GM18873 (cell line): ENCODE results near the gene MRPL52.
A peak's percentile ranks its signal among the peaks of the same experiment; 100 is the strongest.
"Not testable (repeated sequence)": the region's sequence is repeated elsewhere in the genome, so short reads cannot be mapped to it uniquely, and the experiment has no call there.

Experiments
- ATAC-seq: cut with Tn5 transposase; IDR thresholded peaks from one replicate; pipeline ENCODE4 v1.9.1; 2021; ENCODE audit warnings: mild to moderate bottlenecking, moderate library complexity, moderate number of reproducible peaks; ENCODE audit not compliant: unreplicated experiment, low FRiP score

The MRPL52 gene

GRCh38 chr14:22829661-22830442 lies at the start of gene MRPL52:
Gene MRPL52 (plus strand): TSS chr14:22829887. CDS start chr14:22829913, 26 bp downstream.
- ATAC-seq: peak; percentile 83

DNA sequence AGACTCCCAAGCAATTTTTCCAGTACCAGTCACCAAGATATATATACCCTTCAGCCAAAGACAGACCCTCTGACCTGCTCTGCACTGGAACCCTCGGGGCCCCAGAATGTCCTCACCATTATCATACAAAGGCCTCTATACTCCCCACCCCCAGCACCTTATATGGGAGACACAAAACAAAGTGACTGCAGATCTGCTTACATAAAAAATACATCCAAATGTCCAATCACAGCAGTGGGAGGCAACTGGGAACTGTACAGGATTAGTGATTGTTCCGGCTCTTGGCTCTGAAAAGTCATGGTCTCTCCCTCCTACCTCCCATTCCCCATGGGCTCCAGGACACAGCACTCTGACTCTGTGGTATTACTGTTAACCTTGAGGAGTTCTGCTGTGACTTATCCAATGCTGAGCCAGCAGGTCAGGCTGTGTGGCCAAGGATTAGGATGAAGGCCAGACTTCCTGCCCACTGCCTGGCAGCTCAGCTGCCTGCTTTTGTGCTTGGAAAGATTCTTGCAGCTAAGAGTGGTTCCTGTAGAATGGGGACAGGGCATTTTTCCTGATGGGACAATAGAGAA lies 49.5 kb upstream of the MRPL52 start:
- no peak for ATAC-seq

GRCh38 chr14:22780941-22781300 lies 48.8 kb upstream of the MRPL52 start:
- no peak for ATAC-seq

- no peak for ATAC-seq
Measured at GRCh38 chr14:22781301-22781991, 48.2 kb upstream of the MRPL52 start.

DNA sequence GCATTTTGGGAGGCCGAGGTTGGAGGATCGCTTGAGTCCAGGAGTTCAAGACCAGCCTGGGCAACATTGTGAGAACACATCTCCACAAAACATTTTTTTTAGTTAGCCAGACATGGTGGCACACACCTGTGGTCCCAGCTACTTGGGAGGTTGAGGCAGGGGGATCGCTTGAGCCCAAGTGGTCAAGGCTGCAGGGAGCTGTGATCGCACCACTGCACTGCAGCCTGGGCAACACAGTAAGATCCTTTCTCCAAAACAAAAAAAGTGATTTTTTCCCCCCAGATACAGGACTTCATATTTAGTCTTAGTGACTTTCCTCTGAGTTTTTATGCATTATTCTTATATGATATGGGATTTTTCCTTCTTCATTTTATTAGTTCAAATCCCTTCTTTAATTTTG lies 43.0 kb upstream of the MRPL52 start:
- no peak for ATAC-seq

DNA sequence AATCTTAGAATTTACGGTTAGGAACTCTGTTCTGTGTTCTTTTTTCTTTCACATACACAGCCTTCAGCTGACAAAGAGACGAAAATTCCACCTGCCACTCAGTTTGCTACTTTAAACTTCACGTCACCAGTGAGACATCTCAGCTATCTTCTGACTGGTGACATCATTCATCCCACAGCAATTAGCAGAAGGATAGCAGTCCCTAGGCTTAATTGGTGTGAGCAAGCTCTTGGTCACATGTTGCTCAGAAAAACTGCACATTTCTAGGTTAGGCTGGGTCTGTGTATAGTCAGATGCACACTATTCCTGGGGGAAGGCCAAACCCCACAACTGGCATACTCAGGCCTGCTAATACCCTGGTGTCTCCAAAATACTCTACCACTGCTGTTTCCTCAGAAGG lies 38.4 kb upstream of the MRPL52 start:
- ATAC-seq: no peak

DNA sequence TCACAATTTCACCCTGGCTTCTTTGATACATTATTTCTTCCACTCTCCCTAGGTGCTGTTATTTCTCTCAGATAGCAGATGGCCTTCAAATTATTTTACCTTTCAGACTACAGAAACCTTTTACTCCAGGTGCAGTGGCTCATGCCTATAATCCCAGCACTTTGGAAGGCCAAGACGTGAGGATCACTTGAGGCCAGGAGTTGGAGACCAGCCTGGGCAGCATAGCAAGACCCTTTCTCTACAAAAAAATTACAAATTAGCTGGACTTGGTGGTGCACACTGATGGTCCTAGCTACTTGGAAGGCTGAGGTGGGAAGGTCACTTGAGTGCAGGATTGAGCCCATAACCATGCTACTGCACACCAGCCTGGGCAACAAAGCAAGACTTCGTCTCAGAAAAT lies 37.5 kb upstream of the MRPL52 start:
- ATAC-seq: no peak

DNA sequence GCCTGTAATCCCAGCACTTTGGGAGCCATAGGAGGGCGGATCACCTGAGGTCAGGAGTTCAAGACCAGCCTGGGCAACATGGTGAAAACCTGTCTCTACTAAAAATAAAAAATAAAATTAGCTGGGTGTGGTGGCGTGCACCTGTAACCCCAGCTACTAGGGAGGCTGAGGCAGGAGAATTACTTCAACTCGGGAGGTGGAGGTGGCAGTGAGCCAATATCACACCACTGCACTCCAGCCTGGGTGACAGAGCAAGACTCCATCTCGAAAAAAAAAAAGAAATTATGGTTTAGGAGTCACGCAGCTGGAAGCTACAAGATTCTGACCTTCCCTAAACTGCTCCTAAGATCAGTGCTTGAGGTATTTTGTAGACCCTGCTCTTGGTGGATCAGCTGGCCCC lies 36.1 kb upstream of the MRPL52 start:
- ATAC-seq: not testable (repeated sequence)

DNA sequence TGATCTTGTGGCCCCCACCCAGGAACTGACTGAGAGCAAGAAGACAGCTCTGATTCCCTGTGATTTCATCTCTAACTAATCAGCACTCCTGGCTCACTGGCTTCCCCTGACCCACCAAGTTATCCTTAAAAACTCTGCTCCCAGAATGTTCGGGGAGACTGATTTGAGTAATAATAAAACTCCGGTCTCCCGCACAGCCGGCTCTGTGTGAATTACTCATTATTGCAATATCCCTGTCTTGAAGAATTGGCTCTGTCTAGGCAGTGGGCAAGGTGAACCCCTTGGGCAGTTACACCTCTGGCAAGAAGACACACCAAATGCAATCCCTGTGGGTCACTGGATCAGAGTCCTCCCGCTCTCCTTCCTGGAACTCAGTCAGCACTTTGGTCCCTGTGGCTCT lies 35.7 kb upstream of the MRPL52 start:
- ATAC-seq: no peak

DNA sequence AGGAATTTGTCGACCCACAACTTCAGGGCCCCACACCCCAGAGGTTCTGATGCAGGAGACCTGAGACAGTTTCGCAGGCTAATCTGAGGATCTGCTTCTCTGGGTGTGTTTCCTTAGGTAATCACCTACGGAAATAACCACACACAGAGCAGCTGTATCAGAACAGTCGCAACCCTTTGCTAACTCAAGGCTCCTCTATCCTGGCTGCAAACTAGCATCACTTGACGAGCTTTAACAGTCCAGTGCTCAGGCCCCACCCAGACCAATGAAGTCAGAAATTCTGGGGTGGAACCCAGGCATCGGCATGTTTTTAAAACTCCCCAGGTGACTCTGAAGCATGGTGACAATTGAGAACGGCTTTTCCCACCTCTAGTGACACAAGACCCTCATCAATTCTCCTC lies 35.1 kb upstream of the MRPL52 start:
- ATAC-seq: peak; percentile 42

GRCh38 chr14:22796087-22796707 lies 33.5 kb upstream of the MRPL52 start:
- ATAC-seq: no peak

DNA sequence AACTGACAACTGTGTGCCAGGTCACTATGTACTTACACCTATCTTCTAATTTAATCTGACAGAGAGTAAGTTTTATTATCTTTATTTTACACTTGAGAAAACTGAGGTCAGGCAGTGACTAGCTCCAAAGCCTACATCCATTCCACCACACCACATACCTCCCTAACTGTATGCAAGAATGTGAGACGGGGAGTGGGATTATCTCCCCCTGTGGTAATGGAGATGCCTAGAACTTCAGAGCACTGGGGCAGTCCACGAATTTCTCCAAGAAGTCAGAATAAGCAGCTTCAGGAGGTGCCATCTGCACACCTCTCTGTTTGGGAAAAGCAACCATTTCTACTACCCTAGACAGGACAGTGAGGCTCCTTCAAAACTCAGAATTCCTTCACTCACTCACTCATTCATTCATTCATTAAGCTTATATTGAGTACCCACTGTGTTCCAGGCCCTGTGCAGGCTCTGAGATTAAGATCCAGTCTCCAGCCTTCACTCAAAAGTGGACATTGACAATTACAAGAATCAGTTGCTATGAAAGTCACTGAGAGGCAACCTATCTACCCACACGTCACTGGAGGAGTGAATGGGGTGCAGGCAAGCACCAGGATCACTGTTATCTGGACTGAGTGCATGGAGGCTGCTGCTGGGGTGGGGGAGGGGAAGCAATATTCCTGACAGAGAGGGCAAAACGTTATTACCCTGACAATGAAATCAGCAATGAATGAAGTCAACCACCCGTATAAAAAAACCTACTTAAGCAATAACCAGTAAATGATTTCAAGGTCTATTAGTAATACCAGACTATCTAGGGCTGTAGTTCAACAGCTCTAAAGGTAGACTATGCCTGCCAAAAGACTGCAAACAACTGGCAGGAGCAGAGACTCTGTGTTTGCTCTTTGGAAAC lies 32.4 kb upstream of the MRPL52 start:
- ATAC-seq: no peak

DNA sequence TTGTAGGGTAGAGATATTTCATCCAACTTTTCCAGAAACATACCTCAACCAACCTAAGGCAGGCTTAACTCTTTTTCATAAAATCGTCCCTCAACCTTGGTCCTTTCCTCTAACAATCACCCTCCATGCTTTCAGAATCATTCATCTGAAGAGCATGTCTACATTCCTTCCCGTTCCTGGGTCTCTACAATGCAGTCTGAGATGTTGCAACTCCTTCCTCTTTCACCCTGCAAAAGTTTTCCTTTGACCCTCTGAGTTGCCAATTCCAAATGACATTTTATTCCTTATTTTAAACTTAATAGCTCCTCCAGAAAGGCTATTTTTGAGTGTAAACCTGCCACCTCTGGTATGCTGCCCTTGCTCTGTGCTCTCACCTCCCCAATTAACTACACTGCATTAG lies 31.2 kb upstream of the MRPL52 start:
- no peak for ATAC-seq

DNA sequence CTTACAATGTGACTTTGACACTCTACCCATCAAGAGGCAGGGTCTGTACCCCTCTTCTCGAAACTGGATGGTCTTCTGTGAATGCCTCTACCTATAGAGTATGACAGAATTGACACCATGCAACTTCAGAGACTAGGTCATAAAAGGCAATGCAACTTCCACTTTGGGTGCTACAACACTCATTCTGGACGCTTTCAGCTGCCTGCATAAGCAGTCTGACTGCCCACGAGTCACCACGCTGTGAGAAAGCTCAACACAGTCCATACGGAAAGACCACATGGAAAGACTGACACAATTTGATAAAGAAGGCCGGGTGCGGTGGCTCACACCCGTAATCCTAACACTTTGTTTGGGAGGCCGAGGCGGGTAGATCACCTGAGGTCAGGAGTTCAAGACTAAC lies 29.3 kb upstream of the MRPL52 start:
- no peak for ATAC-seq

DNA sequence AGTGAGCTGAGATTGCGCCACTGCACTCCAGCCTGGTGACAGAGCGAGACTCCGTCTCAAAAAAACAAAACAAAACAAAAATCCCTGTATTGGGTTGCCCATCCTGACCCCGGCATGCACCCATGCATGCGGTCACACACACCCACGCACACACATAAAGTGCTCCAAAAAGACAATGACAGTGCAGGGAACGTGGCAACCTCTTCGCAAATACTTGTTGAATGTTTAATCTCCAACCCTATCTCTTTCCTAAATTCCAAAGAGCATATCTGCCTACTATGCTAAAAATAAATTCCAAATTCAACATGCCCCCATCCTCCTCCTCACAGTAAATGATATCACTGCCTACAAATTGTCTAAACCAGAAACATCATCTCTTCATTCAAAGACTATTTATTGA lies 28.0 kb upstream of the MRPL52 start:
- ATAC-seq: no peak

GRCh38 chr14:22802860-22803686 lies 26.6 kb upstream of the MRPL52 start:
- ATAC-seq: no peak

DNA sequence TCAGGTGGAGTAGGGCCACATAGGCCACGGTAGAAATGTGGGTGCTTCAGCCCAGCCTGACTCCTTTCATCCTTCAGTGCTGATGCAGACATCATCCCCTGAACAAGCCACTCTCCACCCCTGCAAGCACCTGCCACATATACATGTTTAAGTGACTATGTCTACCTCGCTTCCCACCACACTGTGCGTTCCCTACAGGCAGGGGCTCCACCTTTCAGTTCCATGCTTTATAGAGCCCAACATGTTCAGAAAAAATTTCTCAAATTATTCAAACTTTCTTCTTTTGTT lies 26.1 kb upstream of the MRPL52 start:
- no peak for ATAC-seq

DNA sequence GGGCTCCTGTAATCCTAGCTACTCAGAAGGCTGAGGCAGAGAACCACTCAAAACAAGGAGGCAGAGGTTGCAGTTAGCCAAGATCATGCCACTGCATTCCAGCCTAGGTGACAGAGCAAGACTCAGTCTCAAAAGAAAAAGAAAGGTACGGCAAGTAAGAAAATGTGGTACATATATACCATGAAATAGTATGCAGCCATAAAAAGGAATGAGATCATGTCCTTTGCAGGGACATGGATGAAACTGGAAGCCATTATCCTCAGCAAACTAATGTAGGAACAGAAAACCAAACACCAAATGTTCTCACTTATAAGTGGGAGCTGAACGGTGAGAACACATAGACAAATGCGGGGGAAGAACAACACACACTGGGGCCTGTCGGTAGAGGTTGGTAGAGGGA lies 24.5 kb upstream of the MRPL52 start:
- not testable (repeated sequence) for ATAC-seq

DNA sequence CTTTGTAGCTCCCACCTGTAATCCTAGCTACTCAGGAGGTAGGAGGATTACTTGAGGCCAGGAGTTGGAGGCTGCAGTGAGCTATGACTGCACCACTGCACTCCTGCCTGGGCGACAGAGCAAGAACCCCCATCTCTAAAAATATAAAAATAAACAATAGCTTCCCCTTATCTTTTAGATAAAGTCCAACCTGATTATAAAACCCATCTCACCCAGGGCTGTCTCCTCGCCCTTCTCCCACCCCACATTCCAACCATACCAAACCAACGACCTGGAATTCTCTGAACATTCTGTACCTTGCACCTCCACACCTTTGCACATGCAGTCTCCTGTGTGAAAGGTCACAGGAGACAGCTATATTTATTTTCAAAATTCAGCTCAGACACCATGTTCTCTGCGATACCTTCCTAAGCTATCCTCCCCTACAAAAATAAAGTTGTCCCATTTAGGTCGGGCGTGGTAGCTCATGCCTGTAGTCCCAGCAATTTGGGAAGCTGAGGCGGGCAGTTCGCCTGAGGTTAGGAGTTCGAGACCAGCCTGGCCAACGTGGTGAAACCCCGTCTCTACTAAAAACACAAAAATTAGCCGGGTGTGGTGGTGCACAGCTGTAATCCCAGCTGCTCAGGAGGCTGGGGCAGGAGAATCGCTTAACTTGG lies 22.1 kb upstream of the MRPL52 start:
- no peak for ATAC-seq
